Measurements from ENCODE around the gene MAT2A. TPM values are rescaled to one million over a fixed set of nuclear protein-coding genes. Genes with fewer than 3 reads are reported as not detected.
A peak's percentile ranks its signal among the peaks of the same experiment; 100 is the strongest.

MAT2A gene
- total and polyA plus RNA-seq, 10 of the 15 experiments (the other 5 are each of a cell fraction or from before 2014, with no cell fraction given) = 97.6 to 408 (median 290) TPM

DNA sequence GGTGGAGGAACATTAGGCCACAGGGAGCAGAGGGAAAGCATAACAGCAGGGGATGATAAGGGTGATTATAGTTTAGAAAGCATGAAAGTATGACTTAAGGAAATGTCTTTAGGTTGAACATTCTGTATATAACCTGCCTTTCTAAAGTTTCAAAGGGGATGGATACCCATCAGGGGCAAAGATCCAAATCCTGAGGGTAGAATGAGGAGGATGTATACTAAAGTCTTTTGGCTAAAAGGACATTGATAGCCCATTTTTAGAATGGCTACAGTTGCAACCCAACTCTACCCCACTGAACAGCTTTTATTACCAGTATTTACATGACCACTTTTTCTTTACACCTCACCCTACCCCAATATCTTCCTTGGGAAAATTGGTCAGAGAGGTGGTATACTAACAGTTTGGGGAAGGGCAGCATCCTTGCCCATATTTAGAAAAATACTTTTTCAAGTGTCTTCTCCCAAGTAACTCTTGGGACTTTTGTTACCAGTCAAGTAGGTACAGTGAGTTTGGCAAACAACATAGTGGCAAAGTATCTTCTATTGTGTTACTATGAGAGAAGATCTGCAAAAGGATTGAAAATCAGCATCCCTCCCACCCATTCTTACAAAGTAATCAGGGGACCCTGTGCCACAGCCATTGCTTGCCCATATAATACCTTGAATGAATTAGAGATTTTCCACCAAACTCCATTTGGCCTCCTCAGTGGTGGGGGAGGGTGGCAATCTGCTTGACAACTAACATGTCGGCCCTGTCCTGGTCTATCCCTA is 8.3 kb downstream of the MAT2A start:
- no peak overlapping the region for H3K4me2 ChIP-seq (ENCODE audit: control insufficient read depth, insufficient read depth)
- RAD21 ChIA-PET (ENCODE audit: unreplicated experiment) = interaction anchor here (1.6 kb wide), 1 partner anchor 128 kb away, joined by 5 read pairs; no protein-coding TSS in a partner anchor
- H3K9me3 ChIP-seq (replicated peaks; ENCODE audit: control insufficient read depth, insufficient read depth, low read length) = no peaks in the 10 kb centered on the region
- no peak overlapping the region for H2AFZ ChIP-seq (ENCODE audit: control insufficient read depth, low read depth, low read length)
- SMC1A ChIA-PET (ENCODE audit: uncharacterized antibody, unreplicated experiment) = interaction anchor here (6.3 kb wide), 1 partner anchor 126 kb away, joined by 201 read pairs; the partner anchor contains the start of gene SH2D6
- TF ChIP-seq POLR2AphosphoS2 (IDR thresholded peaks at IDR 0.05; ENCODE audit: low read depth, low read length) (peak; percentile 29; the same call in 1 of the 2 replicates), POU2F2 (IDR thresholded peaks at IDR 0.05; ENCODE audit: borderline replicate concordance, low read depth, low read length) (0 out of 3 replicates have a peak, but pooled peaks have one; percentile 4), NFYA (IDR thresholded peaks at IDR 0.05; ENCODE audit: borderline replicate concordance, low read depth, low read length) (no peak)
- TF ChIP-seq, protein P1, sequence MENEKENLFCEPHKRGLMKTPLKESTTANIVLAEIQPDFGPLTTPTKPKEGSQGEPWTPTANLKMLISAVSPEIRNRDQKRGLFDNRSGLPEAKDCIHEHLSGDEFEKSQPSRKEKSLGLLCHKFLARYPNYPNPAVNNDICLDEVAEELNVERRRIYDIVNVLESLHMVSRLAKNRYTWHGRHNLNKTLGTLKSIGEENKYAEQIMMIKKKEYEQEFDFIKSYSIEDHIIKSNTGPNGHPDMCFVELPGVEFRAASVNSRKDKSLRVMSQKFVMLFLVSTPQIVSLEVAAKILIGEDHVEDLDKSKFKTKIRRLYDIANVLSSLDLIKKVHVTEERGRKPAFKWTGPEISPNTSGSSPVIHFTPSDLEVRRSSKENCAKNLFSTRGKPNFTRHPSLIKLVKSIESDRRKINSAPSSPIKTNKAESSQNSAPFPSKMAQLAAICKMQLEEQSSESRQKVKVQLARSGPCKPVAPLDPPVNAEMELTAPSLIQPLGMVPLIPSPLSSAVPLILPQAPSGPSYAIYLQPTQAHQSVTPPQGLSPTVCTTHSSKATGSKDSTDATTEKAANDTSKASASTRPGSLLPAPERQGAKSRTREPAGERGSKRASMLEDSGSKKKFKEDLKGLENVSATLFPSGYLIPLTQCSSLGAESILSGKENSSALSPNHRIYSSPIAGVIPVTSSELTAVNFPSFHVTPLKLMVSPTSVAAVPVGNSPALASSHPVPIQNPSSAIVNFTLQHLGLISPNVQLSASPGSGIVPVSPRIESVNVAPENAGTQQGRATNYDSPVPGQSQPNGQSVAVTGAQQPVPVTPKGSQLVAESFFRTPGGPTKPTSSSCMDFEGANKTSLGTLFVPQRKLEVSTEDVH (IDR thresholded peaks at IDR 0.05; ENCODE audit: low read depth, partially characterized antibody) = no peak
- in situ Hi-C loops (cut with MboI) = no loop called here
- FAIRE-seq (no peak), DNase-seq (ENCODE audit: low read depth, low spot score) (no peak), ATAC-seq (peak; percentile 14)
- peaks cover 7% of the 10 kb centered on the region for H3K79me2 ChIP-seq (ENCODE audit: control insufficient read depth, insufficient read depth, low read length)
- H3K27me3 ChIP-seq (replicated peaks in 1 of 2; ENCODE audit: control insufficient read depth in 2 of 2, insufficient read depth in 2 of 2, low read length in 1 of 2) = no peaks in the 10 kb centered on the region
- no peaks in the 10 kb centered on the region for H4K20me1 ChIP-seq (ENCODE audit: control insufficient read depth, insufficient read depth)
- H3K4me1 ChIP-seq (ENCODE audit: control insufficient read depth, insufficient read depth, low read length) = no peaks in the 10 kb centered on the region
- H3K4me3 ChIP-seq = no peak overlapping the region
- POLR2A ChIA-PET = interaction anchor here (1.2 to 1.7 kb wide), 2 partner anchors 9 to 13 kb away, joined by 3 to 4 read pairs; partner anchors contain the start of gene GGCX
- intact Hi-C loops (cut with micrococcal nuclease; ENCODE audit: unreplicated experiment) = no loop called here
- no TSS peak for BruUV-seq (replicated peaks)
- no peak overlapping the region for H3K9ac ChIP-seq (ENCODE audit: control insufficient read depth, insufficient read depth, low read length)
- H3K36me3 ChIP-seq (ENCODE audit: control insufficient read depth in 2 of 2, insufficient read depth in 2 of 2, low read length in 1 of 2) = peaks cover 5 to 24% of the 10 kb centered on the region in 2 experiments
- CTCF ChIA-PET = interaction anchor here (2.0 to 10.4 kb wide), 2 partner anchors 9 to 126 kb away, joined by 11 to 336 read pairs; partner anchors contain the start of gene SH2D6
- 91% methylated on average over 1 of the region's 1 CpG for WGBS (ENCODE audit: insufficient coverage, insufficient replicate concordance, low lambda C conversion rate, missing lambda C conversion rate)
- H3K27ac ChIP-seq (ENCODE audit: control insufficient read depth, insufficient read depth) = no peak overlapping the region
